ENCODE results near the gene ZNF552. TPM values are rescaled to one million over a fixed set of nuclear protein-coding genes. Genes with fewer than 3 reads are reported as not detected.
"Not testable (repeated sequence)": the region's sequence is repeated elsewhere in the genome, so short reads cannot be mapped to it uniquely, and the experiment has no call there.

Gene ZNF552
- total RNA-seq (2014; rRNA removed; shearing (Covaris generic)): 0.69 and 0.84 TPM in 2 replicates

GRCh38 chr19:57814505-57815246, at the start of gene ZNF552:
Gene ZNF552, minus strand, starts transcription at chr19:57814913. Its CDS starts 170 bp downstream, at chr19:57814743.
- peak; percentile 76 for DNase-seq (ENCODE audit: low read depth)

- not testable (repeated sequence) for DNase-seq (ENCODE audit: low read depth)
These were observed 47.6 kb upstream of the ZNF552 start for GRCh38 chr19:57862351-57862750.

- not testable (repeated sequence) for DNase-seq (ENCODE audit: low read depth)
These were observed 39.4 kb upstream of the ZNF552 start for GRCh38 chr19:57854117-57854516.

GRCh38 chr19:57851812-57852603, 37.3 kb upstream of the ZNF552 start:
- DNase-seq (ENCODE audit: low read depth): not testable (repeated sequence)

- no peak for DNase-seq (ENCODE audit: low read depth)
These were observed 35.9 kb upstream of the ZNF552 start for GRCh38 chr19:57850553-57851017.

GRCh38 chr19:57849666-57850473, 35.2 kb upstream of the ZNF552 start, which contains the start of gene ZNF587:
Gene ZNF587, plus strand, starts transcription at chr19:57849859. Its CDS starts 180 bp downstream, at chr19:57850039.
- DNase-seq (ENCODE audit: low read depth): peak; percentile 86

- DNase-seq (ENCODE audit: low read depth): not testable (repeated sequence)
These were observed 34.5 kb upstream of the ZNF552 start for GRCh38 chr19:57849162-57849665.

GRCh38 chr19:57847164-57847563, 32.5 kb upstream of the ZNF552 start:
- not testable (repeated sequence) for DNase-seq (ENCODE audit: low read depth)

- no peak for DNase-seq (ENCODE audit: low read depth)
These were observed 26.5 kb upstream of the ZNF552 start for GRCh38 chr19:57841122-57841763.

- not testable (repeated sequence) for DNase-seq (ENCODE audit: low read depth)
These were observed 24.0 kb upstream of the ZNF552 start for GRCh38 chr19:57838622-57839191.

- not testable (repeated sequence) for DNase-seq (ENCODE audit: low read depth)
These were observed 22.3 kb upstream of the ZNF552 start for GRCh38 chr19:57836991-57837390.

- DNase-seq (ENCODE audit: low read depth): peak; percentile 25
These were observed 15.4 kb upstream of the ZNF552 start, which contains the start of gene ZNF587B for GRCh38 chr19:57830071-57830602. Gene ZNF587B, plus strand, starts transcription at chr19:57830299. Its CDS starts 230 bp downstream, at chr19:57830529.

GRCh38 chr19:57829316-57829715, 14.6 kb upstream of the ZNF552 start:
- no peak for DNase-seq (ENCODE audit: low read depth)

- DNase-seq (ENCODE audit: low read depth): no peak
These were observed 10.8 kb upstream of the ZNF552 start for GRCh38 chr19:57825511-57825910.

- not testable (repeated sequence) for DNase-seq (ENCODE audit: low read depth)
These were observed 8.9 kb upstream of the ZNF552 start for GRCh38 chr19:57823608-57824007.

- not testable (repeated sequence) for DNase-seq (ENCODE audit: low read depth)
These were observed 8.4 kb upstream of the ZNF552 start for GRCh38 chr19:57823155-57823554.

- not testable (repeated sequence) for DNase-seq (ENCODE audit: low read depth)
These were observed 6.8 kb upstream of the ZNF552 start for GRCh38 chr19:57821501-57821900.

GRCh38 chr19:57821095-57821494, 6.4 kb upstream of the ZNF552 start:
- not testable (repeated sequence) for DNase-seq (ENCODE audit: low read depth)

GRCh38 chr19:57820599-57820998, 5.9 kb upstream of the ZNF552 start:
- DNase-seq (ENCODE audit: low read depth): no peak

Data from M059J (cell line).